Left lung (tissue), 10 donors: ENCODE results near the gene TWSG1. TPM values are rescaled to one million over a fixed set of nuclear protein-coding genes. Genes with fewer than 3 reads are reported as not detected.
A peak's percentile ranks its signal among the peaks of the same experiment; 100 is the strongest.

Experiments used
- ATAC-seq: fragments of 200-7000 bp; cut with Tn5 transposase; one replicate; pipeline ENCODE4 v1.9.1; 2020; ENCODE audit warnings: moderate library complexity
- DNase-seq, 4 donors: peaks; one replicate each; pipeline ENCODE4 v3.0.0-alpha.2; 2013 to 2020
- H3K27ac ChIP-seq, 2 donors: fragments of 200-600 bp; sonication (generic) in 1 of 2; one replicate each; pipeline versions ENCODE4 v1.5.0 to v1.8.0; 2020 to 2021
- H3K27me3 ChIP-seq, 2 donors: fragments of 200-600 bp; sonication (generic) in 1 of 2; one replicate each; pipeline versions ENCODE4 v1.5.0 to v1.8.0; 2020 to 2021
- H3K36me3 ChIP-seq, 2 donors: fragments of 200-600 bp; sonication (generic) in 1 of 2; one replicate each; pipeline versions ENCODE4 v1.5.0 to v1.8.0; 2020 to 2021
- H3K4me1 ChIP-seq, 2 donors: fragments of 200-600 bp; one replicate each; pipeline ENCODE4 v1.8.0; 2021
- H3K4me3 ChIP-seq, 2 donors: fragments of 200-600 bp; sonication (generic) in 1 of 2; one replicate each; pipeline versions ENCODE4 v1.5.0 to v1.8.0; 2020 to 2021; ENCODE audit warnings: mild to moderate bottlenecking in 1 of 2
- H3K9me3 ChIP-seq, 2 donors: fragments of 200-600 bp; sonication (generic) in 1 of 2; one replicate each; pipeline versions ENCODE4 v1.5.0 to v1.8.0; 2020 to 2021
- intact Hi-C, 2 donors: fragments of 100-400 bp; cut with DNase I; formaldehyde crosslinking; loops; one replicate each; pipeline versions ENCODE4 v1.11.2 to v1.14.2; 2022
- polyA plus RNA-seq, 6 donors: library from polyadenylated mRNA; unstranded; fragments of 120-200 nt; gene quantifications; one replicate each; pipeline ENCODE4 v1.2.1, GENCODE V29; 2013; ENCODE audit not compliant: insufficient read length in 6 of 6
- total RNA-seq, 2 donors: library from RNA; stranded (reverse); fragmentation: NEBNext Ultra II Directional; extraction: Animal tissue kit (Norgen Biotek cat#: 25700); gene quantifications; one replicate each; pipeline ENCODE4 v1.2.1, GENCODE V29; 2021
- TF ChIP-seq, protein P1 (sequence below), 2 donors: fragments of 200-600 bp; sonication (generic) in 1 of 2; IDR thresholded peaks; one replicate each; pipeline versions ENCODE4 v1.5.0 to v1.8.0; 2021; ENCODE audit warnings: antibody characterized with exemption in 2 of 2
- donor health status: DM: no; HTN: yes; CAD: no.
- donor health status: DM: no; HTN: no; CAD: no.

TWSG1 gene
- total and polyA plus RNA-seq, 8 donors = 32.2 to 78.9 (median 71.0) TPM

DNA sequence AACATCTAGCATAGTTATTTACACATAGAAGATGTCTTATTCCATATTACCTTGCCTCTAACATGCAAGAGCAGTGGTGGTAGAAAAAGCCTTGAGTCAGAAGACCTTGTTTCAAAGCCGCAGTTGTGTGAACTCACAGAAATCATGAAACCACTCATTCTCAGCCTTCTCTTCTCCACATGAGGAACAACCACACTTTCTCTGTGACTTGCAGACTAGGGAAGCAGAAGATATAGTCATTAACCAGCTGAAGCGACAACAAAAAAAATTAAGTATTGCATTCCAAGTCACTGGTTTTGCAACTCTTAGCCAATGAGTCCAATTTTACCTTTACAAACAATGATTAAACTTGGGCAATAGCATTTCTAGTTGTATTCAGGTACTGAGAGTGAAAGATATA, 19.0 kb downstream of the TWSG1 start:
- Histone ChIP-seq H3K9me3 (no peaks in the 10 kb centered on the region), H3K4me3 (no peak overlapping the region), H3K4me1 (peaks cover 0 to 6% of the 10 kb centered on the region in 2 donors), H3K36me3 (no peaks in the 10 kb centered on the region), H3K27me3 (no peaks in the 10 kb centered on the region), H3K27ac (no peak overlapping the region)
- ATAC-seq = no peak
- intact Hi-C loops = no loop called here
- TF ChIP-seq, protein P1, sequence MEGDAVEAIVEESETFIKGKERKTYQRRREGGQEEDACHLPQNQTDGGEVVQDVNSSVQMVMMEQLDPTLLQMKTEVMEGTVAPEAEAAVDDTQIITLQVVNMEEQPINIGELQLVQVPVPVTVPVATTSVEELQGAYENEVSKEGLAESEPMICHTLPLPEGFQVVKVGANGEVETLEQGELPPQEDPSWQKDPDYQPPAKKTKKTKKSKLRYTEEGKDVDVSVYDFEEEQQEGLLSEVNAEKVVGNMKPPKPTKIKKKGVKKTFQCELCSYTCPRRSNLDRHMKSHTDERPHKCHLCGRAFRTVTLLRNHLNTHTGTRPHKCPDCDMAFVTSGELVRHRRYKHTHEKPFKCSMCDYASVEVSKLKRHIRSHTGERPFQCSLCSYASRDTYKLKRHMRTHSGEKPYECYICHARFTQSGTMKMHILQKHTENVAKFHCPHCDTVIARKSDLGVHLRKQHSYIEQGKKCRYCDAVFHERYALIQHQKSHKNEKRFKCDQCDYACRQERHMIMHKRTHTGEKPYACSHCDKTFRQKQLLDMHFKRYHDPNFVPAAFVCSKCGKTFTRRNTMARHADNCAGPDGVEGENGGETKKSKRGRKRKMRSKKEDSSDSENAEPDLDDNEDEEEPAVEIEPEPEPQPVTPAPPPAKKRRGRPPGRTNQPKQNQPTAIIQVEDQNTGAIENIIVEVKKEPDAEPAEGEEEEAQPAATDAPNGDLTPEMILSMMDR (IDR thresholded peaks at IDR 0.05) = no peak
- DNase-seq = no peak

GRCh38 chr18:9354256-9354655, 19.7 kb downstream of the TWSG1 start:
- no peaks in the 10 kb centered on the region for H3K9me3 ChIP-seq
- intact Hi-C loops = no loop called here
- H3K4me1 ChIP-seq = no peaks in the 10 kb centered on the region
- H3K27me3 ChIP-seq = no peaks in the 10 kb centered on the region
- H3K4me3 ChIP-seq = no peak overlapping the region
- no peak for DNase-seq
- H3K36me3 ChIP-seq = no peaks in the 10 kb centered on the region
- no peak for ATAC-seq
- no peak overlapping the region for H3K27ac ChIP-seq
- TF ChIP-seq, protein P1 (IDR thresholded peaks at IDR 0.05) = no peak

GRCh38 chr18:9356976-9357375, 22.4 kb downstream of the TWSG1 start:
- intact Hi-C loops = no loop called here
- no peak overlapping the region for H3K27ac ChIP-seq
- H3K36me3 ChIP-seq = no peaks in the 10 kb centered on the region
- no peaks in the 10 kb centered on the region for H3K4me1 ChIP-seq
- H3K9me3 ChIP-seq = no peaks in the 10 kb centered on the region
- H3K4me3 ChIP-seq = no peak overlapping the region
- no peaks in the 10 kb centered on the region for H3K27me3 ChIP-seq
- ATAC-seq = no peak
- TF ChIP-seq, protein P1 (IDR thresholded peaks at IDR 0.05) = no peak
- no peak for DNase-seq

DNA sequence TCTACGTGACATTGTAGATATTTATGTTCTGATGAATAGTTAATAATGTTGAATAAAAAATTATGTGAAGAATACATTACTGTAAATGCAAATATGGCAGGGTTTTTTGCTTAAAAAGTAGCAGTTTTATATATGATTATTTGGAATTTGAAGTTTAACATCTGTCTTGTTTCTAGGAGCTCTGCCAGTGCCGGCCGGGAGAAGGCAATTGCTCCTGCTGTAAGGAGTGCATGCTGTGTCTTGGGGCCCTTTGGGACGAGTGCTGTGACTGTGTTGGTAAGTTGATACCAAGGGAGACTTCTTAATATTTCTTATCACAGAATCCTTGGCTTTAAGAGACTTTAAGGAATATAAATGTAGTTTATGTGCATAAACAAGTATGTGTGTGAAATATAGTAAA, 25.2 kb downstream of the TWSG1 start:
- ATAC-seq (no peak), DNase-seq (peak in 1 of 4 donors; percentile 24)
- Histone ChIP-seq H3K27me3 (no peaks in the 10 kb centered on the region), H3K4me3 (no peak overlapping the region), H3K9me3 (no peaks in the 10 kb centered on the region), H3K36me3 (no peaks in the 10 kb centered on the region), H3K4me1 (no peaks in the 10 kb centered on the region), H3K27ac (no peak overlapping the region)
- TF ChIP-seq, protein P1 (IDR thresholded peaks at IDR 0.05) = no peak
- intact Hi-C loops = no loop called here

DNA sequence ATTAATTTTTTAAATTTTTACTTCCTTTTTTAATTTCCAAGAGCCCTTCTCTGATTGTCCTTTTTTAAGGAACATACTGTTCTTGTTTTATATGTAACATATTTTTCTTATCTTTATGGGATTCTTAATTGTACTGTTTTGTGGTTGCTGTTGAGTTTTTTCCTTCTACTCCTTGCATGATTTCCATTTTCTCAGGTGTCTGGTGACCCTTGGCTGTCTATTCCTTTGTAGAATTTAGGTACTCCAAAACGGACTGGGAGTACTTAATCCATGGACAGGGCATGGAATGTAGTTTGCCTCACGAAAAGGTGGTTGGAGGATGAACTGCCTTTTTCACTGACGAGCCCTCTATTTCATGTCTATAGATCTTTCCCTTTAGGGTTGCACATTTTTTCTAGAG, 26.6 kb downstream of the TWSG1 start:
- no peaks in the 10 kb centered on the region for H3K4me1 ChIP-seq
- H3K36me3 ChIP-seq = no peaks in the 10 kb centered on the region
- DNase-seq (no peak), ATAC-seq (no peak)
- H3K27ac ChIP-seq = no peak overlapping the region
- H3K27me3 ChIP-seq = no peaks in the 10 kb centered on the region
- no peaks in the 10 kb centered on the region for H3K9me3 ChIP-seq
- TF ChIP-seq, protein P1 (IDR thresholded peaks at IDR 0.05) = no peak
- intact Hi-C loops = no loop called here
- H3K4me3 ChIP-seq = no peak overlapping the region
